ENCODE results near the gene DDX49. TPM values are rescaled to one million over a fixed set of nuclear protein-coding genes. Genes with fewer than 3 reads are reported as not detected.

DDX49 gene
- total RNA-seq, 1 experiment from 2014 or later: 51.9 TPM

DNA sequence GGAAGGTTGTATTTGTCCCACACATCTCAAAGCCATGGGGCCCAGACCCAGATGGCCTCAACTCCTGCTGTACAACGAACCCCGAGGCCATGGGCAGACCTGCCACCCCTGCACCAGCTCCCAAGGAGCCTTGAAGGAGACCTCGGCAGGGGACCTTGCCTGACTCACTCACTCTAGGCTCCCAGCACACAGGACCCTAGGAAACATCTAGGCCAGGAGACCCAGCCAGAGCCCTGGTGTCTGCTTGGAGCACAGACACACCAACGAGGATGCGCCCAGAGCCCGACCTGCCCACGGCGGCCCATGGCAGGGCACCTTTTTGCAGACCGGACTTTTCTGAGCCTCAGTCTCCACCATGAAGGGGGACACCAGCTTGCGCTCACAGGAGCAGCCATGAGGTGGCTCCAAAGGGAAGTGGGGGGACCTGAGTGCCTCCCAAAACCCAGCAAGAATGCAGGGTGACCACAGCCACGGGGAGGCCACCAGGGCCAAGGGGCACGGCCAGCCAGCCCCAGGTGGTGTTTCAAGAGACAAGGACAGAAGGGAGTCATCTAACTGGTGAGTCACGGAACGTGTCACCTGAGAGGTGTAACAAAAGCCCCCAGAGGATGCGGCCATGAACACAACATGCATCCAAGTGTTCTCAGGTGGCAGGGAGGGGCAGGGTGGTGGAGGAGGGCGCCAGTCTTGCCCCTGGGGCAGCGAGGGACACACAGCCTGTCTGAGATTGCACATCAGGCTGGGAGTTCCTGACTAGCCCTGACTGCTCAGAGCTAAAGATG lies 18.6 kb upstream of the DDX49 start:
- CTCF ChIA-PET: no interaction called here

More for the DNA sequence above, 18.6 kb upstream of the DDX49 start:
- Histone ChIP-seq H3K27ac (ENCODE audit: low read depth, low read length) (no peak overlapping the region), H3K4me2 (ENCODE audit: low read length) (no peak overlapping the region), H3K9me2 (ENCODE audit: insufficient read depth) (no peaks in the 10 kb centered on the region), H4K20me1 (ENCODE audit: insufficient read depth) (no peaks in the 10 kb centered on the region), H2AFZ (ENCODE audit: low read depth, low read length, poor library complexity, severe bottlenecking) (no peak overlapping the region), H3K9ac (ENCODE audit: low read length) (no peak overlapping the region), H3K4me3 (replicated peaks in 1 of 2; ENCODE audit: low read depth in 1 of 2, low read length in 2 of 2) (no peak overlapping the region), H3K27me3 (ENCODE audit: insufficient read depth, low read length) (no peaks in the 10 kb centered on the region), H3K4me1 (ENCODE audit: control insufficient read depth in 1 of 2, insufficient read depth in 2 of 2, low read length in 2 of 2) (no peaks in the 10 kb centered on the region), H3K36me3 (ENCODE audit: control insufficient read depth in 1 of 2, insufficient read depth in 2 of 2, low read length in 2 of 2) (peaks cover 0 to 9% of the 10 kb centered on the region in 2 experiments; a peak in 3 of 4 replicates), H3K79me2 (ENCODE audit: insufficient read depth, low read length) (no peaks in the 10 kb centered on the region), H3K9me3 (ENCODE audit: control insufficient read depth in 1 of 2, insufficient read depth in 1 of 2, low read depth in 1 of 2, low read length in 2 of 2) (no peaks in the 10 kb centered on the region)
- ATAC-seq (0 out of 2 replicates have a peak, but pooled peaks have one; percentile 5), DNase-seq (ENCODE audit: low read depth, low spot score) (no peak)
- intact Hi-C loops (cut with micrococcal nuclease): no loop called here
- TF ChIP-seq CBX3 (IDR thresholded peaks at IDR 0.05; ENCODE audit: low read depth) (no peak), EGR1 (IDR thresholded peaks at IDR 0.05; ENCODE audit: low read depth) (no peak), EZH2 (IDR thresholded peaks at IDR 0.05) (no peak), ZNF274 (IDR thresholded peaks at IDR 0.05; ENCODE audit: low read depth, low read length) (no peak), YY1 (IDR thresholded peaks at IDR 0.05; ENCODE audit: extremely low read depth, insufficient replicate concordance, low read depth, low read length) (no peak), TCF7L2 (IDR thresholded peaks at IDR 0.05; ENCODE audit: borderline replicate concordance, extremely low read depth, insufficient read depth, insufficient read length) (no peak)
- TF ChIP-seq, protein P1, sequence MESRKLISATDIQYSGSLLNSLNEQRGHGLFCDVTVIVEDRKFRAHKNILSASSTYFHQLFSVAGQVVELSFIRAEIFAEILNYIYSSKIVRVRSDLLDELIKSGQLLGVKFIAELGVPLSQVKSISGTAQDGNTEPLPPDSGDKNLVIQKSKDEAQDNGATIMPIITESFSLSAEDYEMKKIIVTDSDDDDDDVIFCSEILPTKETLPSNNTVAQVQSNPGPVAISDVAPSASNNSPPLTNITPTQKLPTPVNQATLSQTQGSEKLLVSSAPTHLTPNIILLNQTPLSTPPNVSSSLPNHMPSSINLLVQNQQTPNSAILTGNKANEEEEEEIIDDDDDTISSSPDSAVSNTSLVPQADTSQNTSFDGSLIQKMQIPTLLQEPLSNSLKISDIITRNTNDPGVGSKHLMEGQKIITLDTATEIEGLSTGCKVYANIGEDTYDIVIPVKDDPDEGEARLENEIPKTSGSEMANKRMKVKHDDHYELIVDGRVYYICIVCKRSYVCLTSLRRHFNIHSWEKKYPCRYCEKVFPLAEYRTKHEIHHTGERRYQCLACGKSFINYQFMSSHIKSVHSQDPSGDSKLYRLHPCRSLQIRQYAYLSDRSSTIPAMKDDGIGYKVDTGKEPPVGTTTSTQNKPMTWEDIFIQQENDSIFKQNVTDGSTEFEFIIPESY (IDR thresholded peaks at IDR 0.05; ENCODE audit: extremely low read depth, insufficient replicate concordance, low read length): no peak
- TF ChIP-seq, protein P2, sequence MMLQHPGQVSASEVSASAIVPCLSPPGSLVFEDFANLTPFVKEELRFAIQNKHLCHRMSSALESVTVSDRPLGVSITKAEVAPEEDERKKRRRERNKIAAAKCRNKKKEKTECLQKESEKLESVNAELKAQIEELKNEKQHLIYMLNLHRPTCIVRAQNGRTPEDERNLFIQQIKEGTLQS (IDR thresholded peaks at IDR 0.05): no peak
- TF ChIP-seq, protein P3, sequence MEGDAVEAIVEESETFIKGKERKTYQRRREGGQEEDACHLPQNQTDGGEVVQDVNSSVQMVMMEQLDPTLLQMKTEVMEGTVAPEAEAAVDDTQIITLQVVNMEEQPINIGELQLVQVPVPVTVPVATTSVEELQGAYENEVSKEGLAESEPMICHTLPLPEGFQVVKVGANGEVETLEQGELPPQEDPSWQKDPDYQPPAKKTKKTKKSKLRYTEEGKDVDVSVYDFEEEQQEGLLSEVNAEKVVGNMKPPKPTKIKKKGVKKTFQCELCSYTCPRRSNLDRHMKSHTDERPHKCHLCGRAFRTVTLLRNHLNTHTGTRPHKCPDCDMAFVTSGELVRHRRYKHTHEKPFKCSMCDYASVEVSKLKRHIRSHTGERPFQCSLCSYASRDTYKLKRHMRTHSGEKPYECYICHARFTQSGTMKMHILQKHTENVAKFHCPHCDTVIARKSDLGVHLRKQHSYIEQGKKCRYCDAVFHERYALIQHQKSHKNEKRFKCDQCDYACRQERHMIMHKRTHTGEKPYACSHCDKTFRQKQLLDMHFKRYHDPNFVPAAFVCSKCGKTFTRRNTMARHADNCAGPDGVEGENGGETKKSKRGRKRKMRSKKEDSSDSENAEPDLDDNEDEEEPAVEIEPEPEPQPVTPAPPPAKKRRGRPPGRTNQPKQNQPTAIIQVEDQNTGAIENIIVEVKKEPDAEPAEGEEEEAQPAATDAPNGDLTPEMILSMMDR (IDR thresholded peaks at IDR 0.05 in 2 of 3, conservative IDR thresholded peaks at IDR 0.05 in 1 of 3; ENCODE audit: borderline replicate concordance in 1 of 3, insufficient read depth in 1 of 3, low read depth in 2 of 3, low read length in 2 of 3): no peak
- TF ChIP-seq, protein P4, sequence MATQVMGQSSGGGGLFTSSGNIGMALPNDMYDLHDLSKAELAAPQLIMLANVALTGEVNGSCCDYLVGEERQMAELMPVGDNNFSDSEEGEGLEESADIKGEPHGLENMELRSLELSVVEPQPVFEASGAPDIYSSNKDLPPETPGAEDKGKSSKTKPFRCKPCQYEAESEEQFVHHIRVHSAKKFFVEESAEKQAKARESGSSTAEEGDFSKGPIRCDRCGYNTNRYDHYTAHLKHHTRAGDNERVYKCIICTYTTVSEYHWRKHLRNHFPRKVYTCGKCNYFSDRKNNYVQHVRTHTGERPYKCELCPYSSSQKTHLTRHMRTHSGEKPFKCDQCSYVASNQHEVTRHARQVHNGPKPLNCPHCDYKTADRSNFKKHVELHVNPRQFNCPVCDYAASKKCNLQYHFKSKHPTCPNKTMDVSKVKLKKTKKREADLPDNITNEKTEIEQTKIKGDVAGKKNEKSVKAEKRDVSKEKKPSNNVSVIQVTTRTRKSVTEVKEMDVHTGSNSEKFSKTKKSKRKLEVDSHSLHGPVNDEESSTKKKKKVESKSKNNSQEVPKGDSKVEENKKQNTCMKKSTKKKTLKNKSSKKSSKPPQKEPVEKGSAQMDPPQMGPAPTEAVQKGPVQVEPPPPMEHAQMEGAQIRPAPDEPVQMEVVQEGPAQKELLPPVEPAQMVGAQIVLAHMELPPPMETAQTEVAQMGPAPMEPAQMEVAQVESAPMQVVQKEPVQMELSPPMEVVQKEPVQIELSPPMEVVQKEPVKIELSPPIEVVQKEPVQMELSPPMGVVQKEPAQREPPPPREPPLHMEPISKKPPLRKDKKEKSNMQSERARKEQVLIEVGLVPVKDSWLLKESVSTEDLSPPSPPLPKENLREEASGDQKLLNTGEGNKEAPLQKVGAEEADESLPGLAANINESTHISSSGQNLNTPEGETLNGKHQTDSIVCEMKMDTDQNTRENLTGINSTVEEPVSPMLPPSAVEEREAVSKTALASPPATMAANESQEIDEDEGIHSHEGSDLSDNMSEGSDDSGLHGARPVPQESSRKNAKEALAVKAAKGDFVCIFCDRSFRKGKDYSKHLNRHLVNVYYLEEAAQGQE (IDR thresholded peaks at IDR 0.05; ENCODE audit: low read depth): no peak
- TF ChIP-seq, protein P5, sequence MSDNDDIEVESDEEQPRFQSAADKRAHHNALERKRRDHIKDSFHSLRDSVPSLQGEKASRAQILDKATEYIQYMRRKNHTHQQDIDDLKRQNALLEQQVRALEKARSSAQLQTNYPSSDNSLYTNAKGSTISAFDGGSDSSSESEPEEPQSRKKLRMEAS (IDR thresholded peaks at IDR 0.05): no peak
- ChIA-PET RAD21 (ENCODE audit: low non-redundant PET in 1 of 2, low total read pairs in 2 of 2, uncharacterized antibody in 2 of 2, unreplicated experiment in 2 of 2) (no interaction called here), POLR2A (no interaction called here)
- BruUV-seq (replicated peaks): no TSS peak

Data from HCT116 (cell line).